ENCODE data around the gene TMEM258.

DNA sequence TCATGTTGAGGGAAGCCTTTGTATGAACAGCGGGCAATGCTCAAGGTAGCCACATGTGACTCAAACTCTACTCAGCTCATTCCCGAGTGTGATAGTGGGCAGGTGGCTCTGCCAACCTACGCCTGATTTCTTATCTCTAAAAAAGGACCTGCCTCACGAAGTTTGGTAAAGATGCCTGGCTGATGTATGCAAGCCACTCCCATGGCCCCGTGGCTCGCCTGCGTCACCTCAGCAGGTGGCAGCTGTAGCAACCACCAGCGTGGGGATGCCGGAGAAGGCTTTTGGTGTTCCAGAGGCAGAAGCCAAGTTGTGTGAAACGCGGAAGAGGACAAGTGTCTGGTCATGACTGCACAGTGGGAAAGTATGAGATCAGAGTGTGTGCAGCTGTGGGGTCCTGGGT, 41.1 kb upstream of the TMEM258 start:
- TF ChIP-seq ARNT (IDR thresholded peaks at IDR 0.05) (no peak), SP1 (IDR thresholded peaks at IDR 0.05) (no peak), FOXK2 (IDR thresholded peaks at IDR 0.05) (no peak), FOXM1 (IDR thresholded peaks at IDR 0.05; ENCODE audit: borderline replicate concordance) (no peak)
- TF ChIP-seq, protein P1, sequence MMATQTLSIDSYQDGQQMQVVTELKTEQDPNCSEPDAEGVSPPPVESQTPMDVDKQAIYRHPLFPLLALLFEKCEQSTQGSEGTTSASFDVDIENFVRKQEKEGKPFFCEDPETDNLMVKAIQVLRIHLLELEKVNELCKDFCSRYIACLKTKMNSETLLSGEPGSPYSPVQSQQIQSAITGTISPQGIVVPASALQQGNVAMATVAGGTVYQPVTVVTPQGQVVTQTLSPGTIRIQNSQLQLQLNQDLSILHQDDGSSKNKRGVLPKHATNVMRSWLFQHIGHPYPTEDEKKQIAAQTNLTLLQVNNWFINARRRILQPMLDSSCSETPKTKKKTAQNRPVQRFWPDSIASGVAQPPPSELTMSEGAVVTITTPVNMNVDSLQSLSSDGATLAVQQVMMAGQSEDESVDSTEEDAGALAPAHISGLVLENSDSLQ (IDR thresholded peaks at IDR 0.05): no peak

Measured in HEK293T (cell line).